HUES6 (cell line): ENCODE measurements around the gene APAF1.

Source experiments
- H3K27ac ChIP-seq: 2 replicates; pipeline ENCODE4 v1.7.0; 2013; ENCODE audit warnings: low read depth, mild to moderate bottlenecking, low read length, inconsistent platforms
- H3K27me3 ChIP-seq: 2 replicates; pipeline ENCODE4 v1.6.1; 2013; ENCODE audit warnings: low read length; ENCODE audit not compliant: control insufficient read depth, insufficient read depth
- H3K36me3 ChIP-seq: 2 replicates; pipeline ENCODE4 v1.6.1; 2013; ENCODE audit warnings: low read length; ENCODE audit not compliant: control insufficient read depth, insufficient read depth
- H3K4me1 ChIP-seq: 2 replicates; pipeline ENCODE4 v1.6.1; 2013; ENCODE audit warnings: low read length; ENCODE audit not compliant: control insufficient read depth, insufficient read depth
- H3K4me3 ChIP-seq: 2 replicates; pipeline ENCODE4 v1.5.1; 2013; ENCODE audit warnings: low read depth, low read length
- H3K9ac ChIP-seq: one replicate; pipeline ENCODE4 v1.6.1; 2013; ENCODE audit warnings: mild to moderate bottlenecking, low read length
- H3K9me3 ChIP-seq: 2 replicates; pipeline ENCODE4 v1.6.1; 2013; ENCODE audit warnings: low read depth, low read length; ENCODE audit not compliant: control insufficient read depth, insufficient read depth

Gene APAF1

DNA sequence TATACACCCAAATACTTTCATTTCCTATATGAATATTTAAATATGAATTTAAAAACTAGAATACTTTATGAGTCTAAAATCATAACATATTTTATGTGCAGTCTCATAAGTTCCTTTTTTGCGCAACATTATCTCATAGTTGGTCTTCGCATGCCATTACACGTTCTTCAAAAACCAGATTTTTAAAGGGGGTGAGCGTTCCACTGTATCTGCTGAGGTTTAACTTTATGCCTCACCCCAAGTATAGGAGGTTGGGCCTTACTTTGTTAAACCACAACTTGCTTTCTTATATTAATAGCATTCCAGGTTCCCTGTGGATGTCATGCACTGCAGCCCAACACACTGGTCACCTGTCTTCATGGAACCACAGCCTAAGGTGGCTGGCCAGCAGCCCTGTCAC lies 118.6 kb downstream of the APAF1 start:
- Histone ChIP-seq H3K9ac (no peak overlapping the region), H3K4me1 (no peaks in the 10 kb centered on the region), H3K27me3 (no peaks in the 10 kb centered on the region), H3K4me3 (no peak overlapping the region), H3K36me3 (no peaks in the 10 kb centered on the region), H3K9me3 (no peaks in the 10 kb centered on the region), H3K27ac (no peak overlapping the region)

DNA sequence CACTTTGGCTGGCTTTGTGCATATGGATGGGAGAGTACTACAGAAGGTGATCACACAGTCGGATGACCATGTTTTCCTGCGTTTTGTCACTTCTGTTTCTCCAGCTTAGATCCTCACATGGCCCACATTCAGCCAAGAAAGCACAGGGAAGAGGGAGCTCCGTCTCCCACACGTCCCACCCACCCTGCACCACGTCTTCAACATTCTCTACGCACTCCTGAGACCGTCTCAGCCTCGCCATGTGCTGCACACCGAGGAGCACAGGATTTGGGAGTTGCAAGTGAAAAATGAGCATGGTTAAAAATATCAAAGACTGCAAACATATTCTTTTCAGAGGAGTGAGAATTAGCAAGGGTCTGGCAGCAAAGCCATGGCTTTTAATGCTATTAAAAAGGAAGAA lies 122.2 kb downstream of the APAF1 start:
- Histone ChIP-seq H3K4me3 (no peak overlapping the region), H3K4me1 (no peaks in the 10 kb centered on the region), H3K27ac (no peak overlapping the region), H3K36me3 (no peaks in the 10 kb centered on the region), H3K9me3 (peaks cover 6% of the 10 kb centered on the region; the same call in 1 of the 2 replicates), H3K9ac (no peak overlapping the region), H3K27me3 (no peaks in the 10 kb centered on the region)

GRCh38 chr12:98769068-98769467 lies 124.0 kb downstream of the APAF1 start:
- H3K27ac ChIP-seq = no peak overlapping the region
- H3K4me1 ChIP-seq = no peaks in the 10 kb centered on the region
- H3K4me3 ChIP-seq = no peak overlapping the region
- H3K27me3 ChIP-seq = no peaks in the 10 kb centered on the region
- no peaks in the 10 kb centered on the region for H3K36me3 ChIP-seq
- peaks cover 14% of the 10 kb centered on the region for H3K9me3 ChIP-seq
- no peak overlapping the region for H3K9ac ChIP-seq

DNA sequence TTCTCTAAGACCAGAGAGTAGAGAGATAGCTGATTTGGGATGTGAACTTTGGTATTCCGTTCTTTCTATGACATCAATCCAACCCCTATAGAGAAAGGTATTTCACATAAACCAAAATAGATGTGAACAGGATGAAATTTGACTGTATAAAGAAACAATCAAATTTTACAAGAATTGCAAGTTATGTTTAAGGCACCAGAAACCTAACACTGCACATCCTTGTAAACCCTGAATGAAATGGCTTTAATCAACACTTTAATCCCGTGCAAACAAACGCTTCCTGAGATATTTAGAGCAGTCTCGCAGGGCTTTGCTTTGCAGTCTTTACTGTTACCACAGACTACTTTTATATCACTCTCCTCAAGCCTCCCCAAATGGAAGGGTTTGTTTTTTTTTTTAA lies 125.1 kb downstream of the APAF1 start:
- H3K9me3 ChIP-seq = peaks cover 14% of the 10 kb centered on the region
- H3K27me3 ChIP-seq = no peaks in the 10 kb centered on the region
- H3K27ac ChIP-seq = no peak overlapping the region
- H3K4me3 ChIP-seq = no peak overlapping the region
- no peaks in the 10 kb centered on the region for H3K4me1 ChIP-seq
- H3K9ac ChIP-seq = no peak overlapping the region
- H3K36me3 ChIP-seq = no peaks in the 10 kb centered on the region

DNA sequence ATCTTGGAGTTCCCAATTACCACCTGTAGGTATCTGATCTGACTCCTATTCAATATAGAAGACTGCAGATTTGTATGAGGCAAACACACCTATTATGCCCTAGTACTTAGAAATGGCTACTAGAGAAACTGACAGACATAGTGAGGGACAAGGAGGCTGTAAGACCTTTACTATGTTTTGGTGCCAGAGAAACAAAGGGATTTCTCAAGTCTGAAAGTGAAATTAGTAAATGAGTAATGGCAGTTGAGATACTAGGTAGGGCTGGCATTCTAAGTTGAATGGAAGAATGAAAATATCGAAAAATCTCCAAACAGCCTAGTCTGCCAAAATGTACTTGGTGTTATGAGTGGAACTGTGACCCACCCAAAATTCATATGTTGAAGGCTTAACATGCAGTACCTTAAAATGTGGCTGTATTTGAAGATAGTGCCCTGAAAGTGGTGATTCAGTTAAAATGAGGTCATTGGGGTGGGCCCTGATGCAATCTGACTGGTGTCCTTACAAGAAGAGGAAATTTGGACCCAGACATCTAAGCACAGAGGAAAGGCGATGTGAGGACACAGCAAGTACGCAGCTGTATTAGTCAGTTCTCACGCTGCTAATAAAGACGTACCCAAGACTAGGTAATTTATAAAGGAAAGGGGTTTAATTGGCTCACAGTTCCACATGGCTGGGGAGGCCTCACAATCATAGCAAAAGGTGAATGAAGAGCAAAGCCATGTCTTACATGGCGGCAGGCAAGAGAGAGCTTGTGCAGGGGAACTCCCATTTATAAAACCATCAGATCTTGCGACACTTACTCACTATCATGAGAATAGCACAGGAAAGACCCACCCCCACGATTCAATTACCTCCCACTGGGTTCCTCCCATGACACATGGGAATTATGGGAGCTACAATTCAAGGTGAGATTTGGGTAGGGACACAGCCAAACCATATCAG lies 127.0 kb downstream of the APAF1 start:
- Histone ChIP-seq H3K36me3 (no peaks in the 10 kb centered on the region), H3K4me3 (no peak overlapping the region), H3K27me3 (no peaks in the 10 kb centered on the region), H3K9ac (no peak overlapping the region), H3K9me3 (peaks cover 14% of the 10 kb centered on the region), H3K27ac (no peak overlapping the region), H3K4me1 (no peaks in the 10 kb centered on the region)

DNA sequence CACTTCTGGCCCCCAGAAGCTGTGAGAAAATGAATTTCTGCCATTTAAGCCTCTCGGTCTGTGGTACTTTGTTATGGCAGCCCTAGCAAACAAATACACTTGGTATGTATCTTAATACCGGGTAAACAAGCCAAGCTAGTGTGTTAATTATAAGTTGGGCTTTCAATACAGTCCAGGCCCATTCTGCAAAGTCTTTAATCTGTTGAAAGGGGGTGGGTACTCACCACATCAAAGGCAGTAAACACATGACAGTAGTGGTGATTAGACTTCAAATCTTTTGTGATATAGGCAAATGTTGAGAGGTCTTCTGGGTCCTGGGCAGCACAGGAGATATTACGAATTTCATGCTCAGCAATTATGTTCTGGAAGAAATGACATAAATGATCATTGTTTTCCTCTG lies 127.7 kb downstream of the APAF1 start:
- Histone ChIP-seq H3K36me3 (no peaks in the 10 kb centered on the region), H3K27me3 (no peaks in the 10 kb centered on the region)

GRCh38 chr12:98780261-98780660 lies 135.2 kb downstream of the APAF1 start:
- H3K4me1 ChIP-seq = no peaks in the 10 kb centered on the region
- no peak overlapping the region for H3K4me3 ChIP-seq
- no peaks in the 10 kb centered on the region for H3K9me3 ChIP-seq
- no peak overlapping the region for H3K27ac ChIP-seq
- H3K27me3 ChIP-seq = no peaks in the 10 kb centered on the region
- no peaks in the 10 kb centered on the region for H3K36me3 ChIP-seq
- no peak overlapping the region for H3K9ac ChIP-seq

More for the DNA sequence above, 127.7 kb downstream of the APAF1 start:
- Histone ChIP-seq H3K4me3 (no peak overlapping the region), H3K9ac (no peak overlapping the region), H3K27ac (no peak overlapping the region), H3K9me3 (peaks cover 14% of the 10 kb centered on the region), H3K4me1 (no peaks in the 10 kb centered on the region)

DNA sequence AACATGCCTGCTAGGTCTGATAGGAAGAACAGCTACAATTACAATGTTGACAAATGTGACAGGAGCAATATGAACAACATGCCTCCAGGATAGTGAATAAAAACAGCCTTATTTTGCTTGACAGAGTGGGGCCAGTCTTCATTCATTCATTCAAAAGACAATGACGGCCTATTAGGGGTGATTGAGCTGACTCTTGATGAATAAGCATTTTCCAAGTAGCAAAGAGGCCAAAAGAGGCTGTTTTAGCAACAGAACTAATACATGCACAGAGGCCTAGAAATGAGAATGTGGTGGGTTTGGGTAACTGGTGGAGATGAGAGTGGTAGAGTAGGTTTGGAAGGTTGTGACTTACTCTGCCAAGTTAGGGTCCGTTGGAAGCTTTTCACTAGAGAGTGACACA lies 138.3 kb downstream of the APAF1 start:
- no peak overlapping the region for H3K27ac ChIP-seq
- H3K27me3 ChIP-seq = no peaks in the 10 kb centered on the region
- no peaks in the 10 kb centered on the region for H3K9me3 ChIP-seq
- H3K4me3 ChIP-seq = no peak overlapping the region
- no peak overlapping the region for H3K9ac ChIP-seq
- H3K4me1 ChIP-seq = no peaks in the 10 kb centered on the region
- H3K36me3 ChIP-seq = no peaks in the 10 kb centered on the region
